Large intestine (tissue), 3 donors: Measurements from ENCODE around the gene TSKS. TPM values are rescaled to one million over a fixed set of nuclear protein-coding genes. Genes with fewer than 3 reads are reported as not detected.
"Not testable (repeated sequence)": the region's sequence is repeated elsewhere in the genome, so short reads cannot be mapped to it uniquely, and the experiment has no call there.

Experiments used
- DNase-seq, 2 donors: peaks; one replicate each; pipeline versions ENCODE4 v3.0.0 to v3.0.0-alpha.2; 2013
- H3K27ac ChIP-seq: one replicate; pipeline ENCODE4 v1.5.1; 2013; ENCODE audit warnings: low read length
- H3K27me3 ChIP-seq: 2 replicates; pipeline ENCODE4 v1.6.1; 2013; ENCODE audit warnings: low read length; ENCODE audit not compliant: control insufficient read depth, insufficient read depth
- H3K36me3 ChIP-seq: 2 replicates; pipeline ENCODE4 v1.6.1; 2013; ENCODE audit warnings: low read length; ENCODE audit not compliant: control insufficient read depth, insufficient read depth
- H3K4me1 ChIP-seq: one replicate; pipeline ENCODE4 v1.6.1; 2013; ENCODE audit warnings: low read length; ENCODE audit not compliant: control insufficient read depth, insufficient read depth
- H3K4me3 ChIP-seq: one replicate; pipeline ENCODE4 v1.5.1; 2013; ENCODE audit warnings: low read length
- H3K9me3 ChIP-seq: one replicate; pipeline ENCODE4 v1.6.1; 2013; ENCODE audit warnings: mild to moderate bottlenecking, low read depth, low read length, moderate library complexity; ENCODE audit not compliant: control insufficient read depth
- WGBS: methylation state at CpG from one replicate; pipeline ENCODE4 v1.1.5; 2013; ENCODE audit warnings: low lambda C conversion rate; ENCODE audit not compliant: insufficient coverage; 5-methylcytosine and 5-hydroxymethylcytosine counted together
- polyA plus RNA-seq: library from polyadenylated mRNA; unstranded; fragments of 120-200 nt; gene quantifications from one replicate; pipeline ENCODE4 v1.2.1, GENCODE V29; 2013

Gene TSKS
- polyA plus RNA-seq, 1 donor: 0.15 TPM

DNA sequence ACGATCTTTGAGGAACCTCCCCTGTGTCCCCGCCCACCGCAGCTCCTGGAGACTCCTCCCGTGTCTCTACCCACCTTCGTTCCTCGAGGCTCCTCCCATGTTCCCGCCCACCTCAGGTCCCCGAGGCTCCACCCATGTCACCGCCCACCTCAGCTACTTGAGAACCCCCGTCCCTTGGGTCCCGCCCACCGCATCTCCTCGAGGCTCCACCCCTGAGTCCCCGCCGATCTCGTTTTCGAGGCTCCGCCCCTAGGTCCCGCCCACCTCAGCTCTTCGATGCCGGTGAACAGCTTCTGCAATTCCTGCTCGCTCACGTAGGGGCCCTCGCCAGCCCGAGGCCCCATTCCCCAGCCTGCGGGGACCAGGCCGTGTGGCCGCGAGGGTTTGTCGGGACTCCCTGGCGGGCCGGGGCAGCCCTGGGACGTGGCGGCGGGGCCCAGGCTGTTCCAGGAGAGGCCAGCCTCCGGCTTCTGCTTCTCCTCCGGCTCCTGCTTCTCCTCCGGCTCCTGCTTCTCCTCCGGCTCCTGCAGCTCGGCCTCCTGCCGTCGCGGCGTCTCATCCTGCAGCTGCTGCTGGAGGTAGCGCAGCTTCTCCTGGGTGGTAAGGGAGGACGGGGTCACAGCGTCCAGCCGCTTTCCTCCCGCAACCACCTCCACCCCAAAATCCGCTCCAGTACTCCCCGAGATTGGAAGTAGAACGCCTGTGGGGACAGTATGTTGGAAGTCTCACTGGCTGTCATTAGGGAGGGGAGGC is 16.7 kb downstream of the TSKS start:
- no peak for DNase-seq
- Histone ChIP-seq H3K4me3 (no peak overlapping the region), H3K4me1 (no peaks in the 10 kb centered on the region), H3K36me3 (no peaks in the 10 kb centered on the region), H3K27ac (no peak overlapping the region), H3K27me3 (no peaks in the 10 kb centered on the region), H3K9me3 (peaks cover 12% of the 10 kb centered on the region)
- WGBS: no CpG with 5 or more reads among the region's 52 CpGs

DNA sequence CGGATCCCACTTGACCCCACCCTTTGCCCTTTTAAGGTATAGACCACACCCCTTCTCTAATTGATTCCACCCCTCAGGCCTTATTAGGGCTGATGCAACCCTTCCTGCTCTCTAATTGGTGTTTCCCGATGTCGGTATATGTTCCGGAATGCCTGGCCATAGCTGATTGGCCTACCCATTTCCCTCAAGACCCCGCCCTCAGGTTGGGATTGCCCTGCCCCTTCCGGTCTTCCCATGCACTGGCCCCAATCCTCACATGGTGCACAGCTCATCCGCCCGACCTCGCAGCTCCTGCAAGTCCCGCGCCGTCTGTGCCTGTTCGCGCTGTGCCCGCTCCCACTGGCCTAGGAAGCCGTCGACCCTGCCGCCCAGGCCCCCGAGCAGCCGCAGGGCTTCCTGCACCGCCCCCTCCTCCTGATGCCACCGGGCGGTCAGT is 18.1 kb downstream of the TSKS start:
- WGBS: no CpG with 5 or more reads among the region's 23 CpGs
- H3K36me3 ChIP-seq: no peaks in the 10 kb centered on the region

DNA sequence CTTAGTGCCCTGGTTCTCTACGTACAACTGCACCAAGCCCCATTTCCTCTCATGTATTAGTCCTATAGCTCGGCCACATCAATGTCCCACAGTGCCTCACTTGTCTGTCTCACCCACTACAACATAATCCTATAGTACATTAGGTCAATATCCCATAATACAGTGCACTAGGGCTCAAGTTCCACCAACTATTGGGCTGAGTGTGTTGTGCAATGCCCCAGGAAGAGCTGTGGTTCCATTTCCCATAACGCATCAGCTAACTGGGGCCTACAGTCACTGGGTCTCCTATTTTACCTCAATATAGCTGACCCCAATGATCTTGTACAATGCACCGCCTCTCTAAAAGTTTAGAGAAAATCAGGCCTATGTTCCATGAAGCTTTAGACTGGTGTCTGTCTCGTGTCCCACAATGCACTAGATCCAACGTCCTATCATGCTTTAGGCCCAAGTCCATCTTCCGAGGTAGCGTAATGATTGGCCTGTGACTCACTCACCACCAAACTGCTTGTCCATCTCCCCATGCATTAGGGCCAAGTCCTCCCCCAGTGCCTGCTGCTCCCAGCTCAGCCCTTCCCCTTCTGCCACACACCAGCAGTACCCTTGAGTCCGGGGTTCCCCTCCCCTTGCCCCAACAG is 21.8 kb downstream of the TSKS start:
- WGBS: no CpG with 5 or more reads among the region's 9 CpGs
- no peak for DNase-seq
- Histone ChIP-seq H3K27me3 (no peaks in the 10 kb centered on the region), H3K9me3 (peaks cover 8% of the 10 kb centered on the region), H3K36me3 (no peaks in the 10 kb centered on the region), H3K4me3 (no peak overlapping the region), H3K27ac (no peak overlapping the region), H3K4me1 (no peaks in the 10 kb centered on the region)

More for the DNA sequence above, 18.1 kb downstream of the TSKS start:
- DNase-seq: no peak
- Histone ChIP-seq H3K4me3 (no peak overlapping the region), H3K9me3 (peaks cover 12% of the 10 kb centered on the region), H3K4me1 (no peaks in the 10 kb centered on the region), H3K27ac (no peak overlapping the region), H3K27me3 (no peaks in the 10 kb centered on the region)

DNA sequence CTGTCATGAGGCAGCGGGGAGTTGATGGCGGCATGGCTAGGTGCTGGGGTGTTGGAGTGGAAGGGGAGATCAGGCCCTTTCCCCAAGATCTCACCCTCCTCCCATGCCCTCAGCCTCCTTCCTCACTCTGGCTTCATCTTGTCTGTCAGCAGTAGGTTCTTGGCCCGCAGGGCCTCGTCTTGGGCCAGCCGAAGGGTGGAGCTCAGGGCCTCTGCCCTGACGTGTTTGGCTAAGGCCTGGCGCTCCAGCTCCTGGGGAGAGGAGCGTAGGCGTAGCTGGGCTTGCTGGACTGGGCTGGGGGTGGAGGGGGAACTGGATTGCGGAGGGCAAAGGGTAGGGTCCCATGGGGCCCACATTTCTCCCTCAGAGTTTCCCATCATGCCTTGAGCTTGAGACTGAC is 23.2 kb downstream of the TSKS start:
- no peak overlapping the region for H3K27ac ChIP-seq
- peaks cover under 1% of the 10 kb centered on the region for H3K9me3 ChIP-seq
- no peak overlapping the region for H3K4me3 ChIP-seq
- no CpG with 5 or more reads among the region's 10 CpGs for WGBS
- no peak for DNase-seq
- H3K27me3 ChIP-seq: no peaks in the 10 kb centered on the region
- H3K4me1 ChIP-seq: no peaks in the 10 kb centered on the region
- H3K36me3 ChIP-seq: no peaks in the 10 kb centered on the region

DNA sequence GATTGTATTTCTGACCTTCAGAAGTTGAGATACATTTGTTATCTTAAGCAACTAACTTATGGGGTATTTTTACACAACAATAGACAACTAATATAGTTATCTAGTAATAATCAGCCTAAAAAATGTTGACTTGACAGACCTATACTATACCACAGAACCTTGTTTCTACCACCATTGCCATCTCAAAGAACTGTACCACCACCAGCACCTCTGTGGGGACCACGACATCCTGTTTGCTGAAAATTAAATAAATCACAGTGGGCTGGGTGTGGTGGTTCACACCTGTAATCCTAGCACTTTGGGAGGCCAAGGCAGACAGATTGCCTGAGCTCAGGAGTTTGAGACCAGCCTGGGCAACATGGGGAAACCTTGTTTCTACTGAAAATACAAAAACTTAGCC is 24.0 kb downstream of the TSKS start:
- Histone ChIP-seq H3K4me3 (no peak overlapping the region), H3K4me1 (no peaks in the 10 kb centered on the region), H3K9me3 (no peaks in the 10 kb centered on the region), H3K36me3 (no peaks in the 10 kb centered on the region), H3K27ac (no peak overlapping the region), H3K27me3 (no peaks in the 10 kb centered on the region)
- DNase-seq: no peak
- no CpG with 5 or more reads among the region's 1 CpG for WGBS

DNA sequence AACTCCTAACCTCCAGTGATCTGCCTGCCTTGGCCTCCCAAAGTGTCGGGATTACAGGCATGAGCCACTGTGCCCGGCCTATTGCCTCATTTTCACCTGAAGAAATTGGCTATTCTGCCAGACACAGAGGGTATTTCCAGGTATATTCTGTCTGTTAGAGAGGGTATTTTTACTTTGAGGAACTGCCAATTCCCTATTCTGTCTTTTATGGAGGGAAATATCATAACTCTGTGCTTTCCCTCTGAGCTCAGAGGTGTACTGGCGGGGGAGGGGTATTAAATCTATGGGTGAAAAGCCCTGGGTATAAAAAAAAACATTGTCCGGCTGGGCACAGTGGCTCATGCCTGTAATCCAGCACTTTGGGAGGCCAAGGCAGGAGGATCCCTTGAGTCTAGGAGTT is 24.8 kb downstream of the TSKS start:
- no peaks in the 10 kb centered on the region for H3K27me3 ChIP-seq
- H3K27ac ChIP-seq: no peak overlapping the region
- H3K36me3 ChIP-seq: no peaks in the 10 kb centered on the region
- H3K9me3 ChIP-seq: no peaks in the 10 kb centered on the region
- H3K4me3 ChIP-seq: no peak overlapping the region
- H3K4me1 ChIP-seq: no peaks in the 10 kb centered on the region
- no CpG with 5 or more reads among the region's 4 CpGs for WGBS
- DNase-seq: no peak

DNA sequence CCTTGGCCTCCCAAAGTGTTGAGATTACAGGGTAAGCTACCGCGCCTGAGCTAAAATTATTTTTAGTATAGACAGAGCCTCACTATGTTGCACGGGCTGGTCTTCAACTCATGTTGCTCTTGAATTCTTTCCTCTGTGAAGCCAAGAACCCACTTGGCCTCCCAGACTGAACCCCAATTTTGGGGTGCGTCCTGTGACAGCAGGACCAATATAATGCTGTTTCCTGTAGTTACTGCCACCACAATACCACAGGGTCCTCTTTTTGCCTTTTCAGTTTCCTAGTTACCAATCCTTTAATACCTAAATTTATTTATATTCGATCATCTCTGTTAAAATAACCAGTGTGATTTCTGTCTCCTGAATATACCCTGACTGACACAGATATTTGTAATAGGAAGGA is 32.9 kb downstream of the TSKS start:
- Histone ChIP-seq H3K4me3 (no peak overlapping the region), H3K4me1 (no peaks in the 10 kb centered on the region)

DNA sequence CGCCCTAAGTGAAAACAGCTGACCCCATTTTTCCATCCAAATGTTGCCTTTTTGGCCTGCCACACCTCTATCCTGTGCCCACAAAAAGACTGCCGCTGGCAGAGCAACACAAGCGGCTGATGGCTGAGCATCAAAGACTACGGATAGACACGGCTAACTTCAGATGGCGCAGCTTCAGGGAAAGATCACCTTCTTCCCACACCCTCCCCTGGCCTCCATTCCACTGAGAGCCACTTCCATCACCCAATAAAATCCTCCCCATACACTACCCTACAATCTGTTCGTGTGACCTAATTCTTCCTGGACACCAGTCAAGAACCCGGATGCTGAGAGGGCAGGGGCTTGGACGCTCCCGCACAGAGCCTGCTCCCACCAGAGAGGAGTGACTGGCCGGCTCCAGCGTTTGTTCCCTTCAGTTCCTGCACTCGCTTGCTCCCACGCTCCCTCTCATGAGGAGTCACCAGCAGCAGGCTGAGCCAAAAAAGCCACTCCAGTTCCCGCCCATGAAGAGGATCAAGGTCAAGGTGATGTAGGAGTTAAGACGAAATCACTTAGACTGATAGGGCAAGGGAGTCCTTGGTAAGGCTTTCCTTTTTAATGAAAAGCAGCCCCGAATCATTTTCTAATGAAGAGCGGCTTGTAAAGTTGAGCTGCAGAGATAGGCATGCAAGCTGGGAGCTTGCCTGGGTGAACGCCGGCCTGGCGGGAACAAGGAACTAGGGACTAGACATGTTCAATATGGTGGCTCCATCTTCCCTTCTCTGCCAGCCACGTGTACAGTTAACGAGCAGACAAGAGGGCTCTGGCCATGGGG is 35.7 kb downstream of the TSKS start:
- no CpG with 5 or more reads among the region's 23 CpGs for WGBS
- Histone ChIP-seq H3K27me3 (no peaks in the 10 kb centered on the region), H3K9me3 (no peaks in the 10 kb centered on the region), H3K36me3 (no peaks in the 10 kb centered on the region), H3K4me3 (no peak overlapping the region), H3K4me1 (no peaks in the 10 kb centered on the region), H3K27ac (no peak overlapping the region)
- no peak for DNase-seq

More for the DNA sequence above, 32.9 kb downstream of the TSKS start:
- Histone ChIP-seq H3K9me3 (no peaks in the 10 kb centered on the region), H3K27ac (no peak overlapping the region), H3K36me3 (no peaks in the 10 kb centered on the region), H3K27me3 (no peaks in the 10 kb centered on the region)
- DNase-seq: no peak
- WGBS: 100% methylated on average over 1 of the region's 5 CpGs

DNA sequence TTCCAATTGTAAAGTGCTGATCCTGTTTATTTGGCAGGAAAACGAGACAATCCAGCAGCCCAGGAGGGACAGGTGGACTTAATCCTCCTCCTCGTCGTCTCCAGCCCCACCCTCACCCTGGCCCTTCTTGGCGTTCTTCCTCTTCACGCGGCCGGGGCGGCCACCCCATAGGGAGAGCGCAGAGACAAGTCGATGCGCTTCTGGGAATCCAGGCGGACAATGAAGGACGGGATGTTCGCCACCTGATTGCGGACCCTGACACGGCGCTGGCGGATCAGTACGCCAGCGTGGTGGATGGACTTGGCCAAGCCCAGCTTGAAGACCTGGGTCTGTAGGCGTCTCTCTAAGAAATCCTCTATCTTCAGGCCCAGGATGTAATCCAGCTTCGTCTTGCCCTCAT is 43.7 kb downstream of the TSKS start:
- H3K4me1 ChIP-seq, H3K27me3 ChIP-seq, H3K36me3 ChIP-seq, H3K27ac ChIP-seq, H3K9me3 ChIP-seq, DNase-seq, H3K4me3 ChIP-seq: not testable (repeated sequence)
- WGBS: no CpG with 5 or more reads among the region's 22 CpGs

DNA sequence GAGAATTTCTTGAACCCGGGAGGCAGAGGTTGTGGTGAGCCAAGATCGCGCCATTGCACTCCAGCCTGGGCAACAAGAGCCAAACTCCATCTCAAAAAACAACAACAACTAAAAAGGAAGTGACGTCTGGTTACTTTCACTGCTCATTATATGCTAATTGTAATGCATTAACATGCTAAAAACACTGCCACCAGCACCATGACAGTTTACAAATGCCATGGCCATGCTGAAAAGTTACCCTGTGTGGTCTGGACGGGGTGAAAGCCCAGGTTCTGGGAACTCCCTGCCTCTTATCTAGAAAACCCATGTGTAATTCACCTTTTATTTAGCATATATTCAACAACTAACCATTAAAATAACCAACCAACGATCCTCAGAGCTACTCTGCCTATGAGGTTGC is 44.1 kb downstream of the TSKS start:
- 60% methylated on average over 1 of the region's 6 CpGs for WGBS
- Histone ChIP-seq H3K27ac (no peak overlapping the region), H3K9me3 (no peaks in the 10 kb centered on the region), H3K27me3 (no peaks in the 10 kb centered on the region), H3K36me3 (no peaks in the 10 kb centered on the region), H3K4me3 (no peak overlapping the region), H3K4me1 (no peaks in the 10 kb centered on the region)
- DNase-seq: no peak
